Smooth muscle cell of the brain vasculature (primary cell): ENCODE data around the gene AFF3.
"Not testable (repeated sequence)": the region's sequence is repeated elsewhere in the genome, so short reads cannot be mapped to it uniquely, and the experiment has no call there.

ENCODE experiments used
- DNase-seq: peaks from one replicate; pipeline ENCODE4 v3.0.0-alpha.2; 2012; ENCODE audit warnings: low read depth, low spot score

Gene AFF3

DNA sequence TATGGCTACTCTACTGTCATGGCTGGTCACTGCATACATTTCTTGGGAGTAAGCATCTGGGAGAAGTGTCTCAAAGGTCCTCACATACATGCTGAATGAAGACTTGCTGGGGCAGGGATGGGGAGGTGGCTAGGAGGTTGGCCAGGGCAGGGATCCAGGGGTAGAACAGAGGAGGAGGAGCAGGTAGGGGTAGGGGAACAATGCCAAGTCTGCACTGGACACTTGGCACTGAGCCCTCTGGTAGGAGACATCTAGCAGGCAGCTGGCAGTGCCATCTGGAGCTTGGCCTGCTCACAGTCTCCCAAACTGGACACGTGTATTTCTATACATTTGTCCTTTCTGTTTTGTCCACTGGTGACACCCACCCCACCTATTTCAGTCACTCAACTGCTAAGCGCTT is 589.9 kb downstream of the AFF3 start:
- DNase-seq = no peak

DNA sequence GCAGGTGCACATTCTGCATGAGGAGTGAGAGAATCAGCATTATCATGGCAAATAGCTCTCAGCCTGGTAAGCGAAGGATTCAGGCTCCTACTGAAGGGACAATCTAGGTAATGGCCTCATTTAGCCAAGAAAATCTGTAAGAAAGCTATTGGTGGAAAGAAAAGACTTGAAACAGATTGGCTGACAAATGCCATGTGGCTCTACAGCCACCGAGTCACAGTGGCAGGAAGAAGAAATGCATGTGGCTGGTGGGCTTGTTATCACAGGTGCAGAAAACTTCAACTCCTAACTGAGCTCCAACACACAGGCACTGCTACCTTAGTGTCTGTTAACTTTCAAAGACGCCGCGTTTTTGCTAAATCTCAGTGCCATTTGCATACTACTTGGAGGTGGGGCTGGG is 592.0 kb downstream of the AFF3 start:
- no peak for DNase-seq

DNA sequence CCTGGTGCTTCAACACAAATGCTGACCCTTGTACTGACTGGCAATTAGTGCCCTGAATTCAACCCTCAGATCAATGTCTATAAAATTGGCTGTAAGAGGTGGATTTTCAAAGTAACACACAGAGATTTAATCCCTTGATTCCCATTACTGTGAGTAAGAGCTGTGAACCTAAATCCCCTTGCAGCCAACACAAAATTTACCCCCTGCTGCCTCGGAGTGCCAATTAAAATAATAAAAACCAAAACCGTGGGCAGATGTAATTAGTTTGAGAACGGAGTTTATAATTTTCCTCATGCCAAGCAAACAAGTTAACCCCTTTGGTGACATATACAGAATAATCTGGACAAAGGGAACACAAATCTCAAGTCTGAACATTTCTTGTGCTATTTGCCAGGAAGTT is 596.8 kb downstream of the AFF3 start:
- DNase-seq = no peak

DNA sequence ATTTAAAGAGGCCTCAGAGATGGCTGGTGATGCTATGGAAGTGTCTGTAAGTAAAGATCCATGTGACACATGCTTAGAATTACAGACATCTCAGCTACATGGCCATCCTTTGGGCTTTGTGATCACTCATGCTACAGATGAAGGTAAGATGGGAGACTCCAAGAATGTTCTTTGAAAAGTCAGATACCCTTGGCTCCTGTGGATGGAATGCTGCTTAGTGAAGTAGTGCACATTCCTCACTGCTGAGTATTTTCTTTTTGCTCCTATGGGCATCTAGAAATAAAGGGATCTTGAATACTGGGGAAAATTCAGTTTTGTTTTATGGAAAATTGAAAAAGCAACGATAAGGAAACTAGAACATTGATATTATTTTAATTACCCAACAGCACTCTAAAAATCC is 597.3 kb downstream of the AFF3 start:
- DNase-seq = no peak

DNA sequence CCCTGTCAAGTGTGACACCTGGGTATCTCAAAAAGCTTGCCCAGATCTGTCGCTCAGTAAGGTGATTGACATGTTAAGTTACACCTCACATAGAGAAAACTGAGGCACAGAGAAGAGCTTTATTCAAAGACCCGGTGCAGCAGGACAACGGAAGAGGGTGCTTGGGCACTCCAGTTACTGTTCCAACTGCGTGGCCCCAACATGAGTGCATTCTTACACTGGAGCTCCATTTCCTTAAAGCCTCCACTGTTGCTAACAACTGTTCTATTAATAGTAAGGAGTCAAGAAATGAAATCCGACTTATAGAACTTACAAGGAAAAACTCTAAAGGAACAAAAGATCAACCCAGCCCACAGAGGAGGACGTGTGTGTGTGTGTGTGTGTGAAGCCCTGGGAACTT is 597.8 kb downstream of the AFF3 start:
- no peak for DNase-seq

DNA sequence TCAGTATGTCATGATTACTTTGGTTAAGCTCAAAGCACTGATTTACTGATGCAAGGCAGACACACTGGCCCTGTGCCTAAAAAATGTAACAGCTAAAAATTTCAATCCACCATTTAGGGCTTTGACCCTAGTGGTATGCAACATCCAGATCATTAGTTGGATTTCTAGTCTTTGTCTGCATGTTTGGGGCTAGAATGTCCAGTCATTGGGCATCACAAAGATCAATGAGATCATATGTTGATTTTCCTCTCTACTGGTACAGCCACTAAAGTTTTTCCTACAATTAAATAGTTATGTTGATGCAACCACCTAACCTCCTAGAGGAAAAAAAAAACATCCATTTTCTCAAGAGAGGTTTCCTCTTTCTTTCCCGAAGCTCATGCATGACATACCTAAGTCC is 599.1 kb downstream of the AFF3 start:
- peak; percentile 7 for DNase-seq

DNA sequence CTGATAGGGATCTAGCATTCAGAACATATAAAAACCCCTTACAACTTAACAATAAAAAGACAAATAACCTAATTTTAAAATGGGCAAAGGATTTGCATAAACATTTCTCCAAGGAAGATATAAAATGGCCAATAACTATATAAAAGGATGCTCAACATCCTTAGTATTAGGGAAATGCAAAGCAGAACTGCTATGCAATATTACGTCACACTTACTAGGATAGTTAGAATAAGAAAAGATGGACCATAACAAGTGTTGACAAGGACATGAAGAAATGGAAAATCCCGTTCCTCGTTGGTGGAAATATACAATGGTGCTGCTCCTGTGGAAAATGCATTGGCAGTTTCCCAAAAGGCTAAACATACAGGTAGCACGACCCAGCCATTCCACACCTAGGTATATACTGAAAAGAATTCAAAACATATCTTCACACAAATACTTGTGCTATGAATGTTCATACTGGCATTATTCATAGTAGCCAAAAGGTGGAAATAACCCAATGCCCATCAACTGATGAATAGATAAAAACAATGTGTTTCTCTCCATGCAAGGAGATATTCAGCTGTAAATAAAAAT is 604.4 kb downstream of the AFF3 start:
- DNase-seq = no peak

DNA sequence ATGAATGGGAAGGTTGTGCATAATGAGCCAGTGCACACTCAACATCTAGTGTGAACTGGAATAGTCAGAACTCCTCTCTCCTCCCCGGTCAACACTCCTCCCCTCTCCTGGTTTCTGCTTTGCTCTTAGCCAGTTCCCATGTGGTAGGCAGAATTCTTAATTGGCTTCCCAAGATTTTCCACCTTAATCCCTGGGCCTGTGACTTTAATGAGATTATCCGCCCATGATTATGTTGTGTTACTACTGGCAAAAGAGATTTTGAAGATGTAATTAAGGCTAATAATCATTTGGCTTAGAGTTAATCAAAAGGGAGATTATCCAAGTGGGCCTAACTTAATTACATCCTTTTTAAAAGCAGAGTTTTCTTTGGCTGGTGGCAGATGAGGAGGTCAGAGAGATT is 618.3 kb downstream of the AFF3 start:
- DNase-seq = no peak

DNA sequence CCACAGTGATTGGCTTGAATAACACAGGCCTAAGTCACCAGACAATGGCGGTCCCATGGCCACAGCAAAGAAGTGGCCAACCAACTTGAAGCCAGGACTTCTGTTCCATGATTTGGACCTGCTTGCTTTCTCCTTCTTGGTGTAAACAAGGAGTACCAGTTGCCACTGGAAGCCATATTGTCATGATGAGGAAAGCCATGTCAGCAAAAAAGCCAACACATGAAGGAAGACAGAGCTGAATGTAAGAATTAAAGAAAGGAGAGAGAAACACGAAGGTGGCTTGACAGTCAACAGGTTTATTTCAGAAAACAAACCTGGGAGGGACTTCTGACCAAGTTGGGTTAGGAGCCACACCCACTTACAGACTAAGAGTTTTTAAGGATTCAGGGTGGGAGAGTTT is 620.2 kb downstream of the AFF3 start:
- no peak for DNase-seq

DNA sequence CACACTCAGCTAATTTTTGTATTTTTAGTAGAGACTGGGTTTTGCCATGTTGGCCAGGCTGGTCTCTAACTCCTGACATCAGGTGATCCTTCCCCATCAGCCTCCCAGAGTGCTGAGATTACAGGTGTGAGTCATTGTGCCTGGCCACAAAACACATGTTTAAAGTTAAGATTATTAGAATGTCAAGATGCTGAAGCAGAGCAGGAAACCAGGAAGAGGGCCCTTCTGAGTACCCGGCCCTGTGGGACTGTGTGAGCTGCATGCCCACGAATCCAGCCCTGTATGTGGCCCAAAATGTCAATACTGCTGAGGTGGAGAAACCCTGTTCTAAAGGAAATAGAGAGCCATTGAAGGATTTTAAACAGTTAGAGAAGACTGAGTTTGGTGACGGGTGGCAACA is 621.6 kb downstream of the AFF3 start:
- DNase-seq = no peak

DNA sequence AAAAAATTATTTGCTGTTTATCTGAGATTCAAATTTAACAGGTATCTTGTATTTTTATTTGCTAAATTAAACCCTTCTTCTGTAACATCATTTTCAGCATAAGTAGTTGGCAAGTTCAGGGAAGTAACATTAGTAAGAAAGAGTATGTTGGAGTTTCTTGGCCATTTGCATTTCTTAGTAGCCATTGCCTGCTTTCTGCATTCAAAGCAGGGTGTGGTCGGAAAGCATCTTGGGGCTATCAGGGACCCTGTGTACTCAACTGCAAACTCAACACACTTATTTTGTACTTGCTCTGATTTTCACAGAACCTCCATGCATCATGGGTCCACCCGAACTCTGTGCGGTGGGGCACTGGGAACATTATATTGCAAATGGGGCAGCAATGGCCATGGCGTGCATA is 622.2 kb downstream of the AFF3 start:
- DNase-seq = no peak

DNA sequence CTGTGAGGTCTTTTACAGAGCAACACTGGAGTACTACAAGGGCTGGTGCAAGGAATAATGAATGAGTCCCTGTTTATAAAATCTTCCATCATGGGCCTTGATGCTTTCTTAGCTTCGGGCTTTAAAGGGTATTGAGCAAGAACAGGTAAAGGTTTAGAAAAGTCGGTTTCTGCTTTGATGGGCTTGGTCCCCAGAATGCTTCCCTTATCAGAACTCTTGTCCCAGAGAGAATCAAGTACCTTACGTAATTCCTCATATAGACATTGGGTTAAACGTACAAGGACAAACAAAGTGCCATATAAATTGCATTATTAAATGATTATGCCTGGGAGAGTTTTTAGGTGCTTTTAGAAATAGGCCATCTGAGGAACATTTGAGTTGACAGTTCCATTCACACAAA is 628.0 kb downstream of the AFF3 start:
- no peak for DNase-seq

DNA sequence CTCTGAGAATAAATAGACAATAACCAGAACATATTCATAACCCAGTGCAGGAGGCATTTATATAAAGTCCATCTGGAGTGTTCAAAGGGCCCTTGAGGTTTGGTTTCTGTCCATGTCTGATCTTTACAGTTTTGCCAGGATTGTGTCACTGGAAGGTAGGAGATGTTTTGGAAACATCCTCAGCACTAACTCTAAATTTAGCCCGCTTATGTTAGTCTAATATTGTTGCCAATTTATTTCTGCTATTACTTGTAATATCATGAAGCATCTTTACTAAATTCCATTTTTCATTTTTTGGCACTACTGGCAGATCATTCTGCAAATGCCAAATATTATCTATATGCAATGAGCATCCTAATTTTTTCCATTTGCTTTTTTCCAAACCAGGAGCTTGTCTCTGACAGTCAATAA is 630.2 kb downstream of the AFF3 start:
- no peak for DNase-seq

DNA sequence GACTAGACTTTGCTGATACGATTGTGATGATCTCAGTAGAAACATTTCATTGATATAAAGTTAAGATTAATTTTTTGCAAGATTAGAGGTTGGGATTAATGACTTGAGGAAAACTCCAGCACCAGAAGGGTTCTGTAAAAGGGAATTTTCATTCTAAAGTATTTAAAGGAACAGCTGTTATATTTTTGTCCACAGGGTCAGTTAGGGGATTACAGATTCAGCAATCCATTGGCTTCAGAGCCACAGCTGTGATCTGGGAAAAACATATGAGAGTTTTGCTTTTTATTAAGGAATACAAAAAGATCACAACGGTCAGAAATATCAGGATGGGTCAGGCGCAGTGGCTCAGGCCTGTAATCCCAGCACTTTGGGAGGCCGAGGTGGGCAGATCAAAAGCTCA is 633.0 kb downstream of the AFF3 start:
- no peak for DNase-seq

DNA sequence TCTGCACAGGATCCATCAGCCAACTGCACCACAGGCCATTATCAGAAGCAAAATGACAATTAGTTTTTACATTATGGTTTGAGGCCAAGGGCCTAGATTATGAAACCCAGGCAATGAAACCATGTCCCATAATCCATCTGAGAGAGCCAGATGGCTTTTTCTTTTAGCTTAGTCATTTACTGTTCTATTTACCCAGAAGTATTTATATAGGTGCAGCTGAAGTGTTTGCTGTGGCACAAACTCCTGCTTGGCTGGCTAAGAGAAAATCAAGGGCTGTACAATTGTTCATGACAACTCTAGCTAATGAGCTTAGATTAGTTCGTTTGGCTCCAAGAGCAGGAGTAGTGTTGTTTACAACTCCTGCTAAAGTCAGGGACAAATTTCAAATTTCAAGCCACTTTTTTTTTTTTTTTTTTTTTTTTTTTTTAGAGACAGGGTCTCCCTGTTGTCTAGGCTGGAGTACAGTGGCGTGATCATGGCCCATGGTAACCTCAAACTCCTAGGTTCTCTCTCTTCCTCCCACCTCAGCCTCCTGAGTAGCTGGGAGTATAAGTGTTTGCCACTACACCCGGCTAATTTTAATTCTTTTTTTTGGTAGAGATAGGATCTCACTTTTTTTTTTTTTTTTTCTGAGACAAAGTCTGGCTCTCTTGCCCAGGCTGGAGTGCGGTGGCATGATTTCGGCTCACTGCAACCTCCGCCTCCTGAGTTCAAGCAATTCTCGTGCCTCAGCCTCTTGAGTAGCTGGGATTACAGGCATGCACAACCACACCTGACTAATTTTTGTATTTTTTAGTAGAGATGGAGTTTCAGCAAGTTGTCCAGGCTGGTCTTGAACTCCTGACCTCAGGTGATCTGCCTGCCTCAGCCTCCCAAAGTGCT is 634.2 kb downstream of the AFF3 start:
- DNase-seq = no peak

DNA sequence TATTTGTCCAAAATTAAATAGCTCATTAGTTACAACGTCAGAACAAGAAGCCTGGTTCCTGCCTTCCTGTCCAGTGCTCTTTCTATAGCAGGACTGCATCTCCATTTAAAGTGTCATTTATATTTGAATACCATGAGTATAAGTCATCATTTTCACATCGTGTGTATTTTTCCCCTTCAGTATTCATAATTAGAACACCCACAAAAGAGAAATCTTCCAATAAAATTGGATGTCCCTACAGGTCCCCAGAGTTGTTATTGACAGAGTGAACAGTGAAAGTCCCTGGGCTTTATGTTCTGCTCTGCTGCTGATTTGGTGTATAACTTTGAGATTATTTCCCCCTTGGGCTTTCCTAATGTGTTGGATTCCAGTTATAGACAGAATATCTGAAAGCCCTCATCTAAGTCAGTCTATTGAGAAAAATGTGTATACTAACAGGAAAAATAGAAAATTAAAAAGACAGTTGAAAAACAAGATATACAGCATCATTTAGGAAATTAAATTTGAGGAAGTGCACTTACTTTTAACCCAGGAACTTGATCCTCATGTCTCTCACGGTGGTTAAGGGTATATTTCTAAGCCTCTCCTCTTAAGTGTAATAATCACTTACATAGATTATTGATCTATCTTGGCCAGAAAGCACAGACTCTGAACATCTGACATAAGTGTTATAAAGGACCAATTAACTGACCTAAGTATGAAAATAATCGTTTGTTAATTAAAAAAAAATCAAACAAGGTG is 637.4 kb downstream of the AFF3 start:
- no peak for DNase-seq

DNA sequence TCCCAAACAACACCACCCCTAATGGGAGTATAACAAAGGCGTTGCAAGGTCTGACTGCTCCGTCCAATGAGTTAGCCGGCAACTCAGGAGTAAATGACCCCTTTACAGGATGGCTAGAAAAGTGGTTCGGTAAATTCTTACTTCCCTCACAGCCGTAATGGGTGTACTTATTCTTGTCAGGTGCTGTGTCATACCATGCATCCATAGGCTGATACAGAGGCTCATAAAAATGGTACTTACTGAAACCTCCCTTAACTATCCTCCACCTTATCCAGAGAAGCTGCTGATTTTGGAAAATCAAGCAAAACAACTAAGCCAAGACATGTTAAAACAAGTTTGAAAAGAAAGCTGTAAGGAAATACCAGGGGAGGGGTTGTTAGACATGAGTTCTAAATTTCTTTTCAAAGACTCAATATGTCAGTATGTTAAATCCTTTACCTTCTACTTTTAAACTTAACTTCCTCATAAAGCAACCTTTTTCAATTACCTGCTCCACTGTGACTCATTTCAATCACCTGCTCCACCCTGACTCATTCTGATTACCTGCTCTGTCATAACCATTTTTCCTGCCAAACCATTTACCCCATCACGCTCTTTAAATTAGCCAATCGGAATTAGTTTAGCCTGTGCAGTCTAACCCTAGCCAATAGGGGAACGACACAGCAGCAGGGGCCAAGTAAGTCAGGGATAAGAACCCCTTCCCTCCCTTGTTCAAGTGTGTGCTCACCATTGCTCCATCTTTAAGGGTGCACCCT is 638.6 kb downstream of the AFF3 start:
- DNase-seq = not testable (repeated sequence)

DNA sequence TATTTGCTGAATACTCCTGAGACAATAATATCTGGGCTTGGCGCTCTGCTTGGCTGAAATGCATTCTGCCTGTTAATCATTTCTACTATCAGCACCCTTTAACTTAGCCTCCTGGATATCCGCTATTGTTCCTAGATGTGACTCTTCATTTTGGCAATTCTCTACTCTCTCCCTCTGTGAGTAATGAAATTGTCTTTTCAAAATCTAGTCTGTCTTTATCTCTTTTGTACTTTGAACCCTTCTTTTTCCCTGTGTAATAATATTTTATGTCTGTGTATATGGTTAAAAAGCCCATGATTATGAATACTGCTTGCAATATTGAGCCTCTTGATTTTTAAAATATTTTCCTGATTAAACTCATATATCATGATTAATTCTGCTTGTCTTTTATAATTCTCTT is 646.4 kb downstream of the AFF3 start:
- DNase-seq = no peak
